ENCODE data around the gene LARGE1. TPM values are rescaled to one million over a fixed set of nuclear protein-coding genes. Genes with fewer than 3 reads are reported as not detected.

The LARGE1 gene
- total RNA-seq, 1 donor from 2014 or later, result 29.5 TPM

DNA sequence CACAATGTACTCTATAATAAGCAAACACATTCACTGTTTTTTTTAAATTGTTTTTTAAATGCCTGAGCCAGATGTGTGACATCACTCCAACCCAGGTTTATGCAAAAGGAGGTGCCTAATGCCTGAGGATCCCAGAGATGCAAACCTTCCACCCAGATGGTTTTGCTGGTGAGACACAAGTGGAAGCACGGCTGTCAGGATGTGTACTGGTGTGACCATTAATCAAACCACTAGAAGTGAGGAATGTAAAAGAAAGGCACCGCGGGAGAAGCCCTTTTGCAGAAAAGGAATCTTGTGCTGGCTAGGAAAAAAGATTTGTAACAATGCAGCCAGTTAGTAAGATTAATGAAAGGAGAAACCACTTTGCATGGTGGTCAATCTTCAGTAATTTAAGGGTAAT, 407.4 kb downstream of the LARGE1 start:
- intact Hi-C loops (cut with DNase I), result loop anchor here (10.0 kb wide), 1 partner anchor 208 kb away; no protein-coding TSS in a partner anchor
- no peak overlapping the region for H3K4me3 ChIP-seq
- no peaks in the 10 kb centered on the region for H3K36me3 ChIP-seq
- DNase-seq (ENCODE audit: extremely low spot score in 2 of 2), result no peak
- H3K9me3 ChIP-seq, result no peaks in the 10 kb centered on the region
- H3K27me3 ChIP-seq, result no peaks in the 10 kb centered on the region
- no peak for TF ChIP-seq POLR2A (IDR thresholded peaks at IDR 0.05)
- H3K4me1 ChIP-seq, result no peaks in the 10 kb centered on the region
- H3K27ac ChIP-seq, result no peak overlapping the region

- no peaks in the 10 kb centered on the region for H3K9me3 ChIP-seq
- H3K27me3 ChIP-seq, result no peaks in the 10 kb centered on the region
- no peaks in the 10 kb centered on the region for H3K4me1 ChIP-seq
- no peaks in the 10 kb centered on the region for H3K36me3 ChIP-seq
- intact Hi-C loops (cut with DNase I), result loop anchor here (10.0 kb wide), 1 partner anchor 206 kb away; no protein-coding TSS in a partner anchor
- no peak for TF ChIP-seq POLR2AphosphoS5 (IDR thresholded peaks at IDR 0.05; ENCODE audit: insufficient read depth in 1 of 2, low read depth in 1 of 2)
- no peak overlapping the region for H3K4me3 ChIP-seq
- H3K27ac ChIP-seq, result no peak overlapping the region
- DNase-seq (ENCODE audit: extremely low spot score in 2 of 2), result no peak
These were observed 409.8 kb downstream of the LARGE1 start for GRCh38 chr22:33510429-33510904.

GRCh38 chr22:33504941-33505625, 415.2 kb downstream of the LARGE1 start:
- Histone ChIP-seq H3K4me3 (no peak overlapping the region), H3K27me3 (no peaks in the 10 kb centered on the region), H3K36me3 (no peaks in the 10 kb centered on the region), H3K9me3 (no peaks in the 10 kb centered on the region), H3K27ac (no peak overlapping the region), H3K4me1 (no peaks in the 10 kb centered on the region)
- intact Hi-C loops (cut with DNase I), result no loop called here
- TF ChIP-seq POLR2AphosphoS5 (IDR thresholded peaks at IDR 0.05; ENCODE audit: insufficient read depth in 1 of 2, low read depth in 1 of 2), result no peak
- TF ChIP-seq CTCF (IDR thresholded peaks at IDR 0.05), result no peak
- TF ChIP-seq POLR2A (IDR thresholded peaks at IDR 0.05), result no peak
- no peak for DNase-seq (ENCODE audit: extremely low spot score in 2 of 2)

DNA sequence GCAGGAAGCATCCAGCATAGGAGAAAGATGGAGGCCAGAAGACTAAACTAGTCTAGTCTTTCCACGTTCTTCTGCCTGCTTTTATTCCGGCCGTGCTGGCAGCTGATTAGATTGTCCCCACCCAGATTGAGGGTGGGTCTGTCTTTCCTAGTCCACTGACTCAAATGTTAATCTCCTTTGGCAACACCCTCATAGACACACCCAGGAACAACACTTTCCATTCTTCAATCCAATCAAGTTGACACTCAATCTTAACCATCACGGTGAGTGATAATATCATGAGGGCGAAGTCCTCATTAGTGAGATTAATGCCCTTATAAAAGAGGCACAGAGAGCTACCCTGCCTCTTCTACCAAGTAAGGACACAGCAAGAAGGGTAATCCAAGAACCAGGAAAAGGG, 424.2 kb downstream of the LARGE1 start:
- no peaks in the 10 kb centered on the region for H3K4me1 ChIP-seq
- intact Hi-C loops (cut with DNase I), result no loop called here
- no peaks in the 10 kb centered on the region for H3K27me3 ChIP-seq
- H3K9me3 ChIP-seq, result no peaks in the 10 kb centered on the region
- no peak for DNase-seq (ENCODE audit: extremely low spot score in 2 of 2)
- H3K4me3 ChIP-seq, result no peak overlapping the region
- no peak overlapping the region for H3K27ac ChIP-seq
- no peaks in the 10 kb centered on the region for H3K36me3 ChIP-seq
- TF ChIP-seq POLR2A (IDR thresholded peaks at IDR 0.05) (no peak), CTCF (IDR thresholded peaks at IDR 0.05) (no peak), POLR2AphosphoS5 (IDR thresholded peaks at IDR 0.05; ENCODE audit: insufficient read depth in 1 of 2, low read depth in 1 of 2) (no peak)

DNA sequence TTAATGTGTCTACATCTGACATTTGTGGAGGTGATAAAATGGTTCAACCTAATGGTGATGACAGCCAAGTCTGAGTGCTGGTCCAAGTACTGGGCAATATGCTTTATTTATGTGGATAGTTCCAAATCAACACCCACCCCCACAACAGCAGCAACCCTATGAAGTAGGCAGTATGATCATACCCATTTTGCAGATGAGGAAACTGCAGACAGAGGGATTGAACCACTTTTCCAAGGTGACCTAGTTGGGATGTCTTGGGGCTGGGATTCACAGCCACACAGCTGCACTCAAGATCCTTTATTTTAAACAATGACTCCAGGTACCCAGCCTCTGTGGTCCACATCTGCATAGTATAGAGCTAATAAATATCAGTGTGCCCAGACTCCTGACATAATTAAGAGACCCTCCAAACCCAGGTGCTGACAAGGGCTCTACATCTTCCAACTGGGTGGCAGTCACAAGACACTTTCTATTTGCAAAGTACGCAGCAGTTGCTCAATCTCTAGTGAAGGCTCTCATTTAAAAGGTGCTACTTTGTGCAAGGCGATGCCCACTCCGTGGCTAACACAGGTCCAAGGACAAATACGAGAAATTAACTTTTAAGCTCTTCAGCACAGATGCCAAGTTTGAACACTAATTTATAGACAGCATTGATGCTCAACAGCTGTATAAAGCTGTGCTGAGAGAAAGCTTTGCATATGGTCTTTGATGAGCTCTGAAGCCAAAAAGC, 426.6 kb downstream of the LARGE1 start:
- H3K36me3 ChIP-seq, result no peaks in the 10 kb centered on the region
- no peaks in the 10 kb centered on the region for H3K27me3 ChIP-seq
- H3K9me3 ChIP-seq, result no peaks in the 10 kb centered on the region
- H3K27ac ChIP-seq, result no peak overlapping the region
- no peak for DNase-seq (ENCODE audit: extremely low spot score in 2 of 2)
- intact Hi-C loops (cut with DNase I), result no loop called here
- no peak overlapping the region for H3K4me3 ChIP-seq
- H3K4me1 ChIP-seq, result no peaks in the 10 kb centered on the region
- TF ChIP-seq CTCF (IDR thresholded peaks at IDR 0.05) (no peak), POLR2A (IDR thresholded peaks at IDR 0.05) (no peak), POLR2AphosphoS5 (IDR thresholded peaks at IDR 0.05; ENCODE audit: insufficient read depth in 1 of 2, low read depth in 1 of 2) (no peak)

DNA sequence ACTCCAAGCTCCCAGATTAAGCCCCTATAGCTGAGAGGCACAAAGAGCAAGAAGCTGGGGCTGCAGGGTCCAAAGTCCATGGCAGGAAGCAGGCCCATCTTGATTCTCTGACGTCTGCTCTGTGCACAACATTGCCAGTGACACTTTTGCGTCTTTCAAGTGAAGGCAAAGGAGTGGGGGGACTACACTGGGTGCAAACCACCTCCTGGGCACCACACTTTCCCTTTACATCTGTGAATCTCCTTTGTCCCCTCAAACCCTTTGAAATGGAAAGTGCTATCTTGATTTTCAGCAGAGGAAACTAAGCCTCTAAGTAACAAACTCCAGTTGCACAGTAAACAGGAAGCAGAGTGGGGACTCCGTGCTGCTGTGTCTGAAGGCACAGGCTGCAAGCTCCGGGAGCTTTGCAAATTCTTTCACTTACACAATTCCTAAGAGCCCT, 428.0 kb downstream of the LARGE1 start:
- intact Hi-C loops (cut with DNase I), result no loop called here
- Histone ChIP-seq H3K4me3 (no peak overlapping the region), H3K27me3 (no peaks in the 10 kb centered on the region), H3K36me3 (no peaks in the 10 kb centered on the region), H3K4me1 (no peaks in the 10 kb centered on the region), H3K27ac (no peak overlapping the region), H3K9me3 (no peaks in the 10 kb centered on the region)
- TF ChIP-seq CTCF (IDR thresholded peaks at IDR 0.05) (no peak), POLR2AphosphoS5 (IDR thresholded peaks at IDR 0.05; ENCODE audit: insufficient read depth in 1 of 2, low read depth in 1 of 2) (no peak), POLR2A (IDR thresholded peaks at IDR 0.05) (no peak)
- DNase-seq (ENCODE audit: extremely low spot score in 2 of 2), result no peak
